PC-3 (cell line): Measurements from ENCODE around the gene CHGA. TPM values are rescaled to one million over a fixed set of nuclear protein-coding genes. Genes with fewer than 3 reads are reported as not detected.

Source experiments
- ATAC-seq: fragments of 200-7000 bp; cut with Tn5 transposase; 2 replicates; pipeline ENCODE4 v1.9.1; 2020; ENCODE audit warnings: mild to moderate bottlenecking, moderate library complexity
- BruUV-seq: library from RNA; stranded (reverse); fragments of 400-500 nt; replicated peaks from 2 replicates; lab custom pipeline; 2021; lab: Mats Ljungman, UMichigan
- CTCF ChIA-PET: fragments of 300-600 bp; sonication (Branson Sonifier 250); formaldehyde crosslinking; loops from one replicate; lab custom pipeline; 2022; ENCODE audit warnings: antibody characterized with exemption; lab: Charles Lee
- POLR2A ChIA-PET: fragments of 300-600 bp; sonication (Branson Sonifier 250); formaldehyde crosslinking; loops from one replicate; lab custom pipeline; 2022; ENCODE audit warnings: antibody characterized with exemption; ENCODE audit not compliant: unreplicated experiment; lab: Charles Lee
- DNase-seq: peaks from one replicate; pipeline ENCODE4 v3.0.0-alpha.2; 2015
- H2AFZ ChIP-seq: fragments of 300-600 bp; sonication (generic); 2 replicates; pipeline ENCODE4 v1.6.0; 2016; ENCODE audit warnings: antibody characterized with exemption, low read length
- H3F3A ChIP-seq: fragments of 300-600 bp; sonication (generic); one replicate; pipeline ENCODE4 v1.6.0; 2017; ENCODE audit warnings: antibody characterized with exemption, low read length, control low read depth, mild to moderate bottlenecking; ENCODE audit not compliant: unreplicated experiment
- H3K27ac ChIP-seq: fragments of 300-600 bp; sonication (generic); 2 replicates; pipeline ENCODE4 v1.5.1; 2016; ENCODE audit warnings: mild to moderate bottlenecking, low read length
- H3K27me3 ChIP-seq: fragments of 300-600 bp; sonication (generic); 2 replicates; pipeline ENCODE4 v1.6.1; 2016; ENCODE audit warnings: low read length, mixed read lengths
- H3K36me3 ChIP-seq: fragments of 300-600 bp; sonication (generic); 2 replicates; pipeline ENCODE4 v1.6.1; 2016; ENCODE audit warnings: low read depth, mixed run types, low read length, mixed read lengths
- H3K4me1 ChIP-seq: fragments of 300-600 bp; sonication (generic); 2 replicates; pipeline ENCODE4 v1.5.1; 2016; ENCODE audit warnings: low read length; ENCODE audit not compliant: insufficient read depth
- H3K4me2 ChIP-seq: fragments of 300-600 bp; sonication (generic); 2 replicates; pipeline ENCODE4 v1.6.0; 2016; ENCODE audit warnings: low read length
- H3K4me3 ChIP-seq: fragments of 300-600 bp; sonication (generic); 2 replicates; pipeline ENCODE4 v1.5.1; 2016; ENCODE audit warnings: mild to moderate bottlenecking, low read length, mixed read lengths
- H3K79me2 ChIP-seq: fragments of 300-600 bp; sonication (generic); 2 replicates; pipeline ENCODE4 v1.6.1; 2017; ENCODE audit warnings: low read length, mixed read lengths
- H3K9ac ChIP-seq: fragments of 300-600 bp; sonication (generic); 2 replicates; pipeline ENCODE4 v1.6.0; 2016; ENCODE audit warnings: mild to moderate bottlenecking, low read length
- H3K9me2 ChIP-seq: fragments of 300-600 bp; sonication (generic); replicated peaks from 2 replicates; pipeline ENCODE4 v1.6.1; 2016; ENCODE audit warnings: mixed run types, low read length, mixed read lengths
- H3K9me3 ChIP-seq: fragments of 300-600 bp; sonication (generic); 2 replicates; pipeline ENCODE4 v1.6.1; 2016; ENCODE audit warnings: low read length, mixed read lengths
- H4K20me1 ChIP-seq: fragments of 300-600 bp; sonication (generic); 2 replicates; pipeline ENCODE4 v1.6.1; 2016; ENCODE audit warnings: low read length, mixed read lengths
- CTCF ChIP-seq: fragments of 300-600 bp; sonication (generic); conservative IDR thresholded peaks from 2 replicates; pipeline ENCODE4 v1.5.1; 2017; ENCODE audit warnings: antibody characterized with exemption, low read depth, mild to moderate bottlenecking, low read length
- EZH2 ChIP-seq: fragments of 300-600 bp; sonication (generic); IDR thresholded peaks from one replicate; pipeline ENCODE4 v1.6.1; 2017; ENCODE audit warnings: antibody characterized with exemption, mild to moderate bottlenecking, low read length; ENCODE audit not compliant: unreplicated experiment
- EZH2phosphoT487 ChIP-seq: fragments of 300-600 bp; sonication (generic); IDR thresholded peaks from 2 replicates; pipeline ENCODE4 v1.6.1; 2018; ENCODE audit warnings: mild to moderate bottlenecking, antibody characterized with exemption, low read length, borderline replicate concordance
- intact Hi-C: fragments of 100-400 bp; cut with micrococcal nuclease; formaldehyde crosslinking; loops from 2 replicates; pipeline ENCODE4 v1.9.0; 2023
- total RNA-seq: library from RNA; depleted of rRNA; stranded (reverse); fragments of >200 nt; gene quantifications from 2 replicates; pipeline ENCODE4 v1.2.3, GENCODE V29; 2014

Gene CHGA
- total RNA-seq, 1 experiment from 2014 or later: not detected

GRCh38 chr14:92931681-92932447 lies 8.9 kb downstream of the CHGA start:
- Histone ChIP-seq H3K27me3 (no peaks in the 10 kb centered on the region), H3K79me2 (no peaks in the 10 kb centered on the region), H3K9ac (no peak overlapping the region), H3K36me3 (no peaks in the 10 kb centered on the region), H3F3A (no peaks in the 10 kb centered on the region), H2AFZ (no peak overlapping the region), H3K9me2 (no peaks in the 10 kb centered on the region), H4K20me1 (no peaks in the 10 kb centered on the region), H3K4me2 (no peak overlapping the region), H3K27ac (no peak overlapping the region), H3K9me3 (no peaks in the 10 kb centered on the region), H3K4me1 (no peaks in the 10 kb centered on the region), H3K4me3 (no peak overlapping the region)
- POLR2A ChIA-PET: interaction anchor here (0.6 kb wide), 1 partner anchor 66 kb away, joined by 4 read pairs; no protein-coding TSS in a partner anchor
- no TSS peak for BruUV-seq
- ATAC-seq (no peak), DNase-seq (no peak)
- intact Hi-C loops: no loop called here
- CTCF ChIA-PET: no interaction called here
- no peak for TF ChIP-seq EZH2phosphoT487
- no peak for TF ChIP-seq EZH2
- no peak for TF ChIP-seq CTCF

GRCh38 chr14:92932448-92933395 lies 9.8 kb downstream of the CHGA start:
- Histone ChIP-seq H3K9me2 (no peaks in the 10 kb centered on the region), H3K27ac (no peak overlapping the region), H3K9ac (no peak overlapping the region), H3K4me3 (no peak overlapping the region), H2AFZ (no peak overlapping the region), H3F3A (no peaks in the 10 kb centered on the region), H3K4me1 (peaks cover 7% of the 10 kb centered on the region), H3K79me2 (no peaks in the 10 kb centered on the region), H3K9me3 (no peaks in the 10 kb centered on the region), H3K4me2 (no peak overlapping the region), H4K20me1 (no peaks in the 10 kb centered on the region), H3K36me3 (no peaks in the 10 kb centered on the region), H3K27me3 (no peaks in the 10 kb centered on the region)
- TF ChIP-seq EZH2phosphoT487 (no peak), CTCF (no peak), EZH2 (no peak)
- POLR2A ChIA-PET: interaction anchor here (0.6 kb wide), 1 partner anchor 67 kb away, joined by 4 read pairs; no protein-coding TSS in a partner anchor
- intact Hi-C loops: no loop called here
- DNase-seq: no peak
- no TSS peak for BruUV-seq
- no peak for ATAC-seq
- CTCF ChIA-PET: no interaction called here
